ENCODE results near the gene NXPH2.

NXPH2 gene

DNA sequence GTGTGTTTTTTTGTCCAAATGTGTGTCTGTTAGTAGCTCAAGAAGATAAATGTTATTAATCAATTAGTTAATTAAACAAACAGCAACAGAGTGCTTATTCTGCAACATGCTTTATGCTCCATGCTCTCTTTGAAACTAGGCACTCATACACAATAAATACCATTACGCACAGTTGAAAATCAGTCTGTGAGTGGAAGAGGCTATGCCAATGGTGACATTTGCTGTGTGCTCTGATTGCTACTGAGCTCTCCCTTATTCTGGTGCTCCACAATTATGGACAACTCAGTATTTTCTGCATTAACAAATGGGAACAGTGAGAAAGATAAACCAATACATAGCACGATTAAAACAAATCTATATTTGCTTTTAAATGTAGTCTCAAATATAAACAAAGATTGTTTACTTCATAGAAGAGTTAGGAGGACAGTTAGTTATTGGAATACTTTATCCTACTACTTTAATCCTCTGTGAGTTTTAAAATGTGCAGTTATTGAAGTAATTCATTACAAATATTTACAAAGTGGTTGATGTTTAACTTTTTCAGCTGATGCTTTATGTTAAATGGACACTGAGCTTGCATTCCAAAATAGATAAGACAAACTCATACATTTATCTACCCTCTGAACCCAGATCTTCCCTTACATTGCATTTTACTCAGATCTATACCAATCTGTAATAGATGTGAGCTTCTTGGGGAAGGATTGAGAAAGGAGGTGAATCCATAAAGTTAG lies 55.3 kb downstream of the NXPH2 start:
- DNase-seq (ENCODE audit: extremely low read depth, low read depth), result no peak
- TF ChIP-seq, protein P1, sequence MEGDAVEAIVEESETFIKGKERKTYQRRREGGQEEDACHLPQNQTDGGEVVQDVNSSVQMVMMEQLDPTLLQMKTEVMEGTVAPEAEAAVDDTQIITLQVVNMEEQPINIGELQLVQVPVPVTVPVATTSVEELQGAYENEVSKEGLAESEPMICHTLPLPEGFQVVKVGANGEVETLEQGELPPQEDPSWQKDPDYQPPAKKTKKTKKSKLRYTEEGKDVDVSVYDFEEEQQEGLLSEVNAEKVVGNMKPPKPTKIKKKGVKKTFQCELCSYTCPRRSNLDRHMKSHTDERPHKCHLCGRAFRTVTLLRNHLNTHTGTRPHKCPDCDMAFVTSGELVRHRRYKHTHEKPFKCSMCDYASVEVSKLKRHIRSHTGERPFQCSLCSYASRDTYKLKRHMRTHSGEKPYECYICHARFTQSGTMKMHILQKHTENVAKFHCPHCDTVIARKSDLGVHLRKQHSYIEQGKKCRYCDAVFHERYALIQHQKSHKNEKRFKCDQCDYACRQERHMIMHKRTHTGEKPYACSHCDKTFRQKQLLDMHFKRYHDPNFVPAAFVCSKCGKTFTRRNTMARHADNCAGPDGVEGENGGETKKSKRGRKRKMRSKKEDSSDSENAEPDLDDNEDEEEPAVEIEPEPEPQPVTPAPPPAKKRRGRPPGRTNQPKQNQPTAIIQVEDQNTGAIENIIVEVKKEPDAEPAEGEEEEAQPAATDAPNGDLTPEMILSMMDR (IDR thresholded peaks at IDR 0.05; ENCODE audit: low read depth, low read length, missing control alignments), result no peak
- no peak overlapping the region for H3K4me3 ChIP-seq (replicated peaks; ENCODE audit: low read depth, low read length)

DNA sequence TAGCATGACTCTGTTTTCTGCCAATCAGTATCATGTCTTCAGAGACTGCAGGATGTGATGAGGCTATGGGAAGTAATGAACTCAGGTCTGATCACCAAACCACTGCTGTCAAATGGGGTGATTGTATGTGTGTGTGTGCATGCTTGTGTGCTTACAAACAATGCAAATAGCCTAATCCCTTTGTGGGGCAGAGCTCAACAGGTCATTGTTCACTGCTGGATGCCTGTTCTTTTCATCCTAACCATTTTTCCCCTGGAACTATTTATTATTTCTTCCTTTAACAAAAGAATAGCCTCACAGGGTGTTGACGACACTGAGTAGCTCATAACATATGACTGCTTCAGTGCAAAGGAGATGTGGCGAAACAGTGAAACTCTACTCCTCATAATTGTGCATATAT lies 55.9 kb downstream of the NXPH2 start:
- H3K4me3 ChIP-seq (replicated peaks; ENCODE audit: low read depth, low read length), result no peak overlapping the region

DNA sequence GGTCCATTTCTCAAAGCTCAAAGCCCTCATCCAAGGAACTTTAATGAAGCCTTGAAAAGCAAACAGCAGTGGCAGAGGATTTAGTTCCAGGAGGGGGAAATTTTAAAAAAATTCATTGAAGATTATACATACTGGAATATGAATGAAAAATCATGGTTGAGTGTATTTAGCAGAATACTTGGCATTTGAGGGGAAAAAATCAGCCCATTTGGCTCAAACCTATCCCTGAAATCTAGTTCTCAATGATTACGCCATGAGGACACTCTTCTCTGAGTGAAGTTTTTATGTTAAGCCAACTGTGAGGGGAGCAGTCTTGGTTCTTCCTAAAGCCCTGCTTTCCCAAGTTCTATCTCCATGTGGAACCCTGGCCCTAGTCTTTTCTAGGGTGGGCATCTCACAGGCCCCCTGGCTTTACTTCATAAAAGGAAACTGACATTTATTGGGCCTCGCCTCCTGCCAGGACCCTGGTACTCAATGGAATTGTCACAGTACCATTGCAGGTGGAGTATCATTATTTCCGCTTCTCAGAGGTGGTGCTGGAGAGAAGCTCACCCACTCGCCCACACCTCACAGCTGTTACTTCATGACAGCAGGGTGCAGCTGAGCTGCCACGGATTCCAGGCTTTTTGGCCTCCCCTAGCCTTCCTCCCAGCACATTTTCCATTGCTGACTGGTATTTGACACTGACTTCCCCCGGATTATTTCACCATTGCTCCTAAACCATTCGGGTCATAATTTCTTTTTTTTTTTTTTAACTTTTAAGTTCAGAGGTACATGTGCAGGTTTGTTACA lies 56.8 kb downstream of the NXPH2 start:
- H3K4me3 ChIP-seq (replicated peaks; ENCODE audit: low read depth, low read length), result no peak overlapping the region
- DNase-seq (ENCODE audit: extremely low read depth, low read depth), result no peak
- TF ChIP-seq, protein P1 (IDR thresholded peaks at IDR 0.05; ENCODE audit: low read depth, low read length, missing control alignments), result no peak

More for the DNA sequence above, 55.9 kb downstream of the NXPH2 start:
- DNase-seq (ENCODE audit: extremely low read depth, low read depth), result no peak
- TF ChIP-seq, protein P1 (IDR thresholded peaks at IDR 0.05; ENCODE audit: low read depth, low read length, missing control alignments), result no peak

DNA sequence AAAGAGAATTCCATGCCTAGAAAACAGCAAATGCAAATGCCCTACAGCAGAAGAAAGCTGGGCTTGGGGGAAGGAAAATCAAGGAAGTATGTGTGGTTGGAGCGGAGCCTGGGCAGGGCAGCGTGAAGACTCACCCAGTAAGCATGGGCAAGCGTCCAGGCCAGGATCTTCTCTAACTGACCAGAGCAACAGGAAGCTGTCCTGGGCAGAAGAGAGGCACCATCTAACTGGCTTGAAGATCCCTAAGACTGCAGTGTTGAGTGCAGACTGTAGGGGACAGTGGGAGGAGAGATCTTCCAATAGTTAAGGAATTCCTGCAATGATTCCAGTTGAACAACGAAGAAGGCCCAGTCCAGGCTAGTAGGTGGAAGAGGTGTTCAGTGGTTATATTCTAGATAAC lies 57.9 kb downstream of the NXPH2 start:
- no peak for DNase-seq (ENCODE audit: extremely low read depth, low read depth)
- TF ChIP-seq, protein P1 (IDR thresholded peaks at IDR 0.05; ENCODE audit: low read depth, low read length, missing control alignments), result no peak
- H3K4me3 ChIP-seq (replicated peaks; ENCODE audit: low read depth, low read length), result no peak overlapping the region

DNA sequence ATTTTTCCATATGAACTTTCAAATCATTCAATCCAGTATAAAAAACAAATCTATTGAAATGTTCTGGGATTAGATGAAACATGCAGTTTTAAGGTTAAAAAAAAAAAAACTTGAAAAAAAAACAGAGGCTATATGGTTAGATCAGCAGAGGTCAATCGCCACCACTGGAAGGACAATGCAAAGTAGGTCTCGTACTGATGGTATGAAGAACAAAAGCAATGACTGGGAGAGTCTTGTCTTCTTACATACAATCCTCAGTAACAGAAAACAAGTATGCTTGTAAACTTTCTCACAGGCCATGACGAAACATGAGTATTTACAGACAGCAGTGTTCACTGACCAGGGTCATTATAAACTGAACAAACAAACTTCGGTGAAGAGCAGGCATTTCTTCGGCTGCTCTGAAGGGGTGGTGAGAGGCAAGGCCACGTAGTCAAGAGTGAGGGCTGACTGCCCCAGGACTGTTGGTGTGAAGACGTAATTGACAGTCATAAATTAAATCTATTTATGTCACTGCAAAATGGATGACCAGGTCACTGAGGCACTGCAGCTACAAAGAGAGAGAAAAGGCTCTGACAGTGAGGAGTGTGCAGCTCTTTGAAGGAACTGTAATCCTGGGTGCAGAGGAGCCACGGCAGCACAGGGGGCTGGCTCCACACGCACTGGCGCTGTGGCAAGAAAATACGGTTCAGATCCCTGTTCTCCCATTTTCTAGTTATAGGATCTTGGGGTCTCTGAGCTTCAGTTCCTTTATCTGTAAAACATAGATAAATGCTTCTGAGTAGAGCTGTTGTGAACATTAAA lies 60.0 kb downstream of the NXPH2 start:
- TF ChIP-seq, protein P1 (IDR thresholded peaks at IDR 0.05; ENCODE audit: low read depth, low read length, missing control alignments), result no peak
- DNase-seq (ENCODE audit: extremely low read depth, low read depth), result no peak
- H3K4me3 ChIP-seq (replicated peaks; ENCODE audit: low read depth, low read length), result no peak overlapping the region

DNA sequence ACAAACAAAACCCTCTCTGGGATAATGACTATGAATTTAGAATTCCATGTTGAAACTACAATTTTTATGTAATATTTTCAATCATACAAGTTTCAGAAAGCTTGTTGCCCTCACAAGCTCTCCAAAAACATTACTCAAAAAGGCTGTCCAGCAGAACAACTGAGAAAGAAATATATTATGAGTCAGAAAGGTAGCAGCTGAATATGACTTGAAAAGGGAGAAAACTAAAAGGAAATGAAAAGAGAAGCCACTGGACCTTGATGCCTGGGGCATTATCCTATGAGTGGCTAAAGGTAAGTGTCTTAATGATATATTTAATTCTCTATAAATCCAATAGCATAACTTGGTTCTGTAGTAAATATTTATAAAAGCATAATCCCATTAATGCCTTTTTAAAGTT lies 61.8 kb downstream of the NXPH2 start:
- TF ChIP-seq, protein P1 (IDR thresholded peaks at IDR 0.05; ENCODE audit: low read depth, low read length, missing control alignments), result no peak
- H3K4me3 ChIP-seq (replicated peaks; ENCODE audit: low read depth, low read length), result no peak overlapping the region
- DNase-seq (ENCODE audit: extremely low read depth, low read depth), result no peak
